Hepatocyte (in vitro differentiated cells): Measurements from ENCODE around the gene ZFYVE9. TPM values are rescaled to one million over a fixed set of nuclear protein-coding genes. Genes with fewer than 3 reads are reported as not detected.

ENCODE experiments used
- DNase-seq: peaks from one replicate; pipeline ENCODE4 v3.0.0-alpha.2; 2016; ENCODE audit warnings: low spot score
- H2AFZ ChIP-seq: fragments of 200-600 bp; sonication (generic); 2 replicates; pipeline ENCODE4 v1.6.0; 2016; ENCODE audit warnings: antibody characterized with exemption, mild to moderate bottlenecking
- H3K27ac ChIP-seq: fragments of 200-600 bp; sonication (generic); 2 replicates; pipeline ENCODE4 v1.5.1; 2016; ENCODE audit warnings: mild to moderate bottlenecking
- H3K27me3 ChIP-seq: fragments of 200-600 bp; sonication (generic); 2 replicates; pipeline ENCODE4 v1.6.1; 2016
- H3K36me3 ChIP-seq: fragments of 200-600 bp; sonication (generic); replicated peaks from 2 replicates; pipeline ENCODE4 v1.5.1; 2016; ENCODE audit warnings: low read depth; ENCODE audit not compliant: insufficient read depth
- H3K4me1 ChIP-seq: fragments of 200-600 bp; sonication (generic); 2 replicates; pipeline ENCODE4 v1.5.1; 2016; ENCODE audit warnings: mild to moderate bottlenecking, moderate library complexity; ENCODE audit not compliant: insufficient read depth
- H3K4me2 ChIP-seq: fragments of 200-600 bp; sonication (generic); 2 replicates; pipeline ENCODE4 v1.6.0; 2016
- H3K4me3 ChIP-seq: fragments of 200-600 bp; sonication (generic); 2 replicates; pipeline ENCODE4 v1.5.1; 2016; ENCODE audit warnings: mild to moderate bottlenecking
- H3K79me2 ChIP-seq: fragments of 200-600 bp; sonication (generic); 2 replicates; pipeline ENCODE4 v1.6.0; 2017; ENCODE audit warnings: mild to moderate bottlenecking
- H3K9me2 ChIP-seq: fragments of 200-600 bp; sonication (generic); replicated peaks from 2 replicates; pipeline ENCODE4 v1.6.0; 2017; ENCODE audit warnings: mild to moderate bottlenecking; ENCODE audit not compliant: insufficient read depth
- H3K9me3 ChIP-seq: fragments of 200-600 bp; sonication (generic); 2 replicates; pipeline ENCODE4 v1.5.1; 2016; ENCODE audit warnings: low read depth, mild to moderate bottlenecking
- H4K20me1 ChIP-seq: fragments of 200-600 bp; sonication (generic); 2 replicates; pipeline ENCODE4 v1.6.0; 2016; ENCODE audit warnings: mild to moderate bottlenecking; ENCODE audit not compliant: insufficient read depth, poor library complexity, severe bottlenecking
- CTCF ChIP-seq: fragments of 200-600 bp; sonication (generic); IDR thresholded peaks from 2 replicates; pipeline ENCODE4 v1.5.1; 2016; ENCODE audit warnings: antibody characterized with exemption, mild to moderate bottlenecking; ENCODE audit not compliant: poor library complexity
- EZH2 ChIP-seq: fragments of 200-600 bp; sonication (generic); IDR thresholded peaks from 2 replicates; pipeline ENCODE4 v1.6.1; 2016; ENCODE audit warnings: antibody characterized with exemption, mild to moderate bottlenecking, borderline replicate concordance
- EZH2phosphoT487 ChIP-seq: fragments of 200-600 bp; sonication (generic); IDR thresholded peaks from one replicate; pipeline ENCODE4 v1.6.1; 2018; ENCODE audit warnings: antibody characterized with exemption, mild to moderate bottlenecking, low read depth, moderate library complexity; ENCODE audit not compliant: unreplicated experiment, severe bottlenecking
- WGBS: methylation state at CpG from one replicate; pipeline ENCODE4 v1.1.6; 2016; ENCODE audit warnings: low lambda C conversion rate; ENCODE audit errors: missing lambda C conversion rate; 5-methylcytosine and 5-hydroxymethylcytosine counted together
- polyA plus RNA-seq: library from polyadenylated mRNA; unstranded; fragments of >200 nt; fragmentation: Nextera tagmentation; extraction: Ambion mirVana; gene quantifications from 2 replicates; pipeline ENCODE4 v1.2.1, GENCODE V29; 2016
- total RNA-seq: library from RNA; depleted of rRNA; stranded (reverse); fragments of >200 nt; gene quantifications from 2 replicates; pipeline ENCODE4 v1.2.3, GENCODE V29; 2014

Gene ZFYVE9
- total and polyA plus RNA-seq, 2 experiments from 2014 or later: 4.6 to 29.0 TPM

- Histone ChIP-seq H3K4me3 (no peak overlapping the region), H3K27me3 (no peaks in the 10 kb centered on the region), H3K4me1 (peaks cover 5% of the 10 kb centered on the region), H4K20me1 (no peaks in the 10 kb centered on the region), H2AFZ (no peak overlapping the region), H3K9me2 (no peaks in the 10 kb centered on the region), H3K79me2 (no peaks in the 10 kb centered on the region), H3K27ac (no peak overlapping the region), H3K4me2 (peak overlapping the region; percentile 32), H3K36me3 (no peaks in the 10 kb centered on the region), H3K9me3 (no peaks in the 10 kb centered on the region)
- TF ChIP-seq EZH2phosphoT487 (no peak), EZH2 (no peak), CTCF (no peak)
- 38% methylated on average over 12 of the region's 12 CpGs for WGBS
- no peak for DNase-seq
Measured at GRCh38 chr1:52119301-52120079, 22.4 kb upstream of the ZFYVE9 start.

- Histone ChIP-seq H3K9me2 (no peaks in the 10 kb centered on the region), H3K27me3 (no peaks in the 10 kb centered on the region), H3K4me1 (peaks cover 5% of the 10 kb centered on the region), H3K4me2 (peak overlapping the region; percentile 15), H2AFZ (no peak overlapping the region), H3K9me3 (no peaks in the 10 kb centered on the region), H3K36me3 (no peaks in the 10 kb centered on the region), H3K4me3 (no peak overlapping the region), H3K79me2 (no peaks in the 10 kb centered on the region), H4K20me1 (no peaks in the 10 kb centered on the region), H3K27ac (no peak overlapping the region)
- 40% methylated on average over 2 of the region's 2 CpGs for WGBS
- TF ChIP-seq EZH2 (no peak), CTCF (no peak), EZH2phosphoT487 (no peak)
- DNase-seq: peak; percentile 46
Measured at GRCh38 chr1:52122384-52122783, 19.5 kb upstream of the ZFYVE9 start.

- Histone ChIP-seq H3K9me2 (no peaks in the 10 kb centered on the region), H3K4me3 (no peak overlapping the region), H3K9me3 (no peaks in the 10 kb centered on the region), H3K27me3 (peaks cover 2% of the 10 kb centered on the region), H2AFZ (no peak overlapping the region), H4K20me1 (no peaks in the 10 kb centered on the region), H3K36me3 (no peaks in the 10 kb centered on the region), H3K4me1 (peaks cover 5% of the 10 kb centered on the region), H3K79me2 (no peaks in the 10 kb centered on the region), H3K4me2 (no peak overlapping the region), H3K27ac (no peak overlapping the region)
- WGBS: 95% methylated on average over 6 of the region's 6 CpGs
- DNase-seq: no peak
- TF ChIP-seq CTCF: no peak
- no peak for TF ChIP-seq EZH2
- no peak for TF ChIP-seq EZH2phosphoT487
Measured at GRCh38 chr1:52123622-52124021, 18.3 kb upstream of the ZFYVE9 start.
